HEK293T (cell line): ENCODE measurements around the gene FGD2.

Source experiments
- CTCF ChIA-PET: fragments of 350-600 bp; formaldehyde crosslinking; extraction: SDS; loops from one replicate; lab custom pipeline; 2021; ENCODE audit warnings: antibody characterized with exemption, inconsistent platforms; lab: Yijun Ruan, JAX
- POLR2A ChIA-PET: fragments of 350-600 bp; formaldehyde crosslinking; extraction: SDS; loops from one replicate; lab custom pipeline; 2020; ENCODE audit warnings: antibody characterized with exemption, inconsistent platforms; lab: Yijun Ruan, JAX
- DNase-seq: peaks from one replicate; pipeline ENCODE4 v3.0.0; 2012; ENCODE audit warnings: mixed read lengths; ENCODE audit errors: extremely low spot score
- ARNT ChIP-seq: fragments of 450-650 bp; IDR thresholded peaks from 2 replicates; pipeline ENCODE4 v1.6.1; 2017; ENCODE audit warnings: mild to moderate bottlenecking
- BHLHE40 ChIP-seq: fragments of 450-650 bp; IDR thresholded peaks from 2 replicates; pipeline ENCODE4 v1.6.1; 2016; ENCODE audit warnings: mild to moderate bottlenecking, moderate library complexity, borderline replicate concordance
- CTBP1 ChIP-seq: fragments of 450-650 bp; IDR thresholded peaks from 2 replicates; pipeline ENCODE4 v1.6.1; 2016; ENCODE audit warnings: borderline replicate concordance
- ELF4 ChIP-seq: fragments of 450-650 bp; IDR thresholded peaks from 2 replicates; pipeline ENCODE4 v1.6.1; 2017; ENCODE audit warnings: antibody characterized with exemption
- FOXA1 ChIP-seq: fragments of 450-650 bp; IDR thresholded peaks from 2 replicates; pipeline ENCODE4 v1.6.1; 2016; ENCODE audit warnings: mild to moderate bottlenecking
- FOXK2 ChIP-seq: fragments of 450-650 bp; IDR thresholded peaks from 2 replicates; pipeline ENCODE4 v1.6.1; 2016; ENCODE audit warnings: mild to moderate bottlenecking
- FOXM1 ChIP-seq: fragments of 450-650 bp; IDR thresholded peaks from 2 replicates; pipeline ENCODE4 v1.6.1; 2017; ENCODE audit warnings: mild to moderate bottlenecking, borderline replicate concordance
- HDGF ChIP-seq: fragments of 450-650 bp; IDR thresholded peaks from 2 replicates; pipeline ENCODE4 v1.6.1; 2017; ENCODE audit warnings: antibody characterized with exemption, borderline replicate concordance
- L3MBTL2 ChIP-seq: fragments of 450-650 bp; conservative IDR thresholded peaks from 2 replicates; pipeline ENCODE4 v1.6.1; 2016; ENCODE audit warnings: mild to moderate bottlenecking
- LEF1 ChIP-seq: fragments of 450-650 bp; IDR thresholded peaks from 2 replicates; pipeline ENCODE4 v1.6.1; 2017; ENCODE audit warnings: mild to moderate bottlenecking, borderline replicate concordance
- NFRKB ChIP-seq: fragments of 450-650 bp; IDR thresholded peaks from 2 replicates; pipeline ENCODE4 v1.6.1; 2016; ENCODE audit warnings: mild to moderate bottlenecking, moderate library complexity
- PKNOX1 ChIP-seq: fragments of 450-650 bp; IDR thresholded peaks from 2 replicates; pipeline ENCODE4 v1.6.1; 2016
- SP1 ChIP-seq: fragments of 450-650 bp; IDR thresholded peaks from 2 replicates; pipeline ENCODE4 v1.6.1; 2017
- SUZ12 ChIP-seq: fragments of 450-650 bp; IDR thresholded peaks from 2 replicates; pipeline ENCODE4 v1.6.1; 2016; ENCODE audit warnings: mild to moderate bottlenecking
- TARDBP ChIP-seq: fragments of 450-650 bp; IDR thresholded peaks from 2 replicates; pipeline ENCODE4 v1.6.1; 2016
- ZNF384 ChIP-seq: fragments of 450-650 bp; IDR thresholded peaks from 2 replicates; pipeline ENCODE4 v1.6.1; 2016

Gene FGD2

GRCh38 chr6:37022135-37022863 lies 16.8 kb downstream of the FGD2 start:
- POLR2A ChIA-PET = no interaction called here
- CTCF ChIA-PET = interaction anchor here (0.6 to 3.7 kb wide), 5 partner anchors 11 to 187 kb away, joined by 3 to 42 read pairs (median 4); no protein-coding TSS in a partner anchor

DNA sequence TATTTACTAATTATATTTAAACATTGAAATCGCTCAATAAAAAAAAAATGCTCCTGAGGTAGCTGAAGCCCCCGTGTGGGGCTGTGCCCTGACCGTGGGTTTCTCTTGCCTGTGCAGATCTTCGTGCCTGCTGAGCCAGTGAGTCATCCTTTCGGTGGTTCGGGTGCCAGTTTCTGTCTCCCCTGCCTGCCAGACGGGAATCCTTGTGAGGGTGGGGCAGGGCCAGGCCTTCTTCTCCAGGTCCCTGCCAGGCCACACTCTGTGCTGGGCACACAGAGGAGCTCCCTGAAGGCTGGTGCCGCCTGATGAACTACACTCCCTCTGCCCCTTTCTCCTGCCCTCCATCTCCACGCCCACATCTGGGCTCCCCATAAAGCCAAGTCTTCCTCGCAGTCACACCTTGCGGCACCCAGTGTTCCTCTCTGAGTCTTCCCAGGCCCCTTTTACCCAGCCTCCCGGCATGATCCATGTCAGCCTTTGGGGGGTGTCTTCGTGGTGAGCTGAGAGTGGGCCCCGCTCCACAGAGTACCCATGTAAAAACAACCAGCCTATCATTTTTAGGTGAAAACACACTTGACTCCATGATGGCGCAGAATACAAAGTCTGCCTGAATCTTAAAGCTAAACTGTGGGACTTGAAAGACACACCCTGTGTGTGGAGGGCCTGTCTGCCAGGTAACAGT lies 19.3 kb downstream of the FGD2 start:
- no peak for DNase-seq
- POLR2A ChIA-PET = interaction anchor here (1.1 to 1.5 kb wide), 3 partner anchors 146 to 150 kb away, joined by 3 to 4 read pairs (median 4); partner anchors contain the start of gene PPIL1
- TF ChIP-seq CTBP1 (no peak), HDGF (no peak), LEF1 (no peak), NFRKB (no peak), L3MBTL2 (no peak), SP1 (no peak), FOXK2 (no peak), TARDBP (no peak), SUZ12 (no peak), ELF4 (no peak), FOXM1 (no peak), BHLHE40 (no peak), PKNOX1 (no peak), ZNF384 (no peak), FOXA1 (no peak), ARNT (no peak)
- CTCF ChIA-PET = interaction anchor here (1.4 kb wide), 1 partner anchor 186 kb away, joined by 6 read pairs; no protein-coding TSS in a partner anchor

More at GRCh38 chr6:37022135-37022863, 16.8 kb downstream of the FGD2 start:
- DNase-seq = no peak
- TF ChIP-seq SUZ12 (no peak), PKNOX1 (no peak), NFRKB (no peak), BHLHE40 (no peak), HDGF (no peak), FOXM1 (no peak), SP1 (no peak), ARNT (no peak), FOXK2 (no peak), LEF1 (no peak), L3MBTL2 (no peak), ELF4 (no peak), ZNF384 (no peak), FOXA1 (no peak), CTBP1 (no peak), TARDBP (no peak)

DNA sequence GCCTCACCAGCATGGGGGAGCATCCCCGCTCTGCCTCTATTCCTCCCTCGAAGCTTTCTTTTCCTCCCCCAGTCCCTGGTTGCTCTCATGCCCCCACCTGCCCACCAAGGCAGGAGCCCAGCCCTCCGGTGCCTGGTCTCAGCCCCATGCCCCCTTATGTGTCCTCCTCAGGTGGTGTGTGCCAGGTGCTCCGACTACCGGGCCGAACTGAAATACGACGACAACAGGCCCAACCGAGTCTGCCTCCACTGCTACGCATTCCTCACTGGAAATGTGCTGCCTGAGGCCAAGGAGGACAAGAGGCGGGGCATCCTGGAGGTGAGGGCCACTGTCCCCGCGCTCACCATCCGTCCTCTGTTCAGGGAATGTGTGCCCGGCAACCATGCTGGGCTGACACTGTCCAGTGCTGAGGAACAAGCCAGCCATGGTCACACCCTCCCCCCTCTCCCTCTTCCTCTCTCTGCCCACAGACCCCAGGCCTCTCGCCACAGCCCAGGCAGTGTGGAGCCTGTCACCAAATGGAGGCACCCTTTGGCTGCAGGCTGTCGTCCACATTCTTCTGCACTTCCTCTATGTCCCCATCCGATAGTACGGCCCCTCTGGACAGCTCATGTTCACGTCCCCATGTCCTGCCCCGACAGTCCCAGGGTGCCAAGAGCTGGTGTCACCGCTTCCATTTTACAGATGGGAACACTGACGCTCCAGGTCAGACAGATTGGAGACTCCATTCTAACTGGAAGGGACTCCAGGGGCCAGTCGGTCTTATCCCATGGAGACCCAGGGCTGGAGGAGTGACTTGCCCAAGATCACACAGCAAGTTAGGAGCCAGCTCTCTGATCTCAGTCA lies 20.4 kb downstream of the FGD2 start:
- TF ChIP-seq FOXM1 (no peak), TARDBP (no peak), NFRKB (no peak), FOXK2 (no peak), SP1 (no peak), ZNF384 (no peak), ARNT (no peak), BHLHE40 (no peak), L3MBTL2 (no peak)
- DNase-seq = no peak
- ChIA-PET POLR2A (interaction anchor here (1.1 to 1.5 kb wide), 3 partner anchors 145 to 151 kb away, joined by 3 to 4 read pairs (median 4); partner anchors contain the start of gene PPIL1), CTCF (interaction anchor here (0.7 to 1.4 kb wide), 2 partner anchors 8 to 184 kb away, joined by 3 to 6 read pairs; no protein-coding TSS in a partner anchor)

DNA sequence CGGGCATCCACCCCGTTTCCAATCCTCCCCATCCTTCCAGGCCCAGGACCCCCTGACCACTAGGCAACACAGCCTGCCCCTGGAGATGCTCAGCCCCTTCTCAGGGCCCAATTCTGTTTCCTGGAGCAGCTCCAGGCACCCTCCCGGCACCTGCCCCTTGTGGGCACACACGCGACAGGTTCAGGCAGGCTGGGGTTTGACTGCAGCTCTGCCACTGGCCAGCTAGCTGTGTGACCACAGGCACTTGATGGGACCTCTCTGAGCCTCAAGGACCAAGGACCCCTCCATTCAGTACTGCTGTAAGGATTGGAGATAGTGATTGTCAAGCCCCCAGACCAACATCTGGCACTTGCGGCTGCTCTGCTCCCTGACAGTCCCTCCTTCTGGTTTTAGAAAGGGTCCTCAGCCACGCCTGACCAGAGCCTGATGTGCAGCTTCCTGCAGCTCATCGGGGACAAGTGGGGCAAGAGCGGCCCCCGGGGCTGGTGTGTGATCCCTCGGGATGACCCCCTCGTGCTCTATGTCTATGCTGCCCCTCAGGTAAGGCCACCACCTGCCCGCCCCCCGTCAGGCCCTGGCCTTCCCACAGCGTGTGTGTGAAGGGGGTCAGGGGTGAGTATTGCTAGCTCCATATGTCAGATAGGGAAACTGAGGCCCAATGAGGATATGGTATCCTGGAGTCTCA lies 21.7 kb downstream of the FGD2 start:
- ChIA-PET POLR2A (interaction anchor here (1.2 kb wide), 1 partner anchor 41 kb away, joined by 3 read pairs; the partner anchor contains the start of gene MTCH1), CTCF (interaction anchor here (0.5 to 3.6 kb wide), 5 partner anchors 9 to 183 kb away, joined by 3 to 18 read pairs (median 4); no protein-coding TSS in a partner anchor)
- TF ChIP-seq SP1 (no peak), FOXM1 (no peak), PKNOX1 (no peak), ZNF384 (no peak), HDGF (no peak), SUZ12 (no peak), CTBP1 (no peak), NFRKB (no peak), LEF1 (no peak), ELF4 (no peak), TARDBP (no peak), L3MBTL2 (no peak), BHLHE40 (no peak), ARNT (no peak), FOXK2 (no peak), FOXA1 (no peak)
- DNase-seq = no peak
